HG03342 (cell line): ENCODE measurements around the gene NFATC3.

Experiments
- ATAC-seq: cut with Tn5 transposase; IDR thresholded peaks from one replicate; pipeline ENCODE4 v1.9.1; 2021; ENCODE audit warnings: mild to moderate bottlenecking, moderate library complexity; ENCODE audit not compliant: unreplicated experiment

Gene NFATC3

DNA sequence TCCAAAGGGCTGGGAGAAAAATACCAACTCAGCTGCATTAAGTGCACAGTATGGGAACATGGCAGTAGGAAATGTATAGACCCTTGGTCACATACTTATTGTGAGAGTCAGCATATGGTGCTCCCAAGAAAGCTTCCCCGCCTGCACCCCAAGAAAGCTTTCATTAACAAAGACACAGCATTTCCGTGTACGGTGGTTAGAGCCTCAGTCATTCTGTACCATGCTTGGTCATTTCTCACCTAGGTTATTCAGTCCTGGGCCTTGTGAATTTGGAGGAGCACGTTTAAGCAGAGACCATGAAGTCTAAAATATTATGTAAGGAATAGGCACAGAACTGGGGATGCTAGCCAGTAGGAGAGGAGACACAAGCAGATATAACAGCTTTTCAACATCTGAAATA, 94.7 kb downstream of the NFATC3 start:
- no peak for ATAC-seq

DNA sequence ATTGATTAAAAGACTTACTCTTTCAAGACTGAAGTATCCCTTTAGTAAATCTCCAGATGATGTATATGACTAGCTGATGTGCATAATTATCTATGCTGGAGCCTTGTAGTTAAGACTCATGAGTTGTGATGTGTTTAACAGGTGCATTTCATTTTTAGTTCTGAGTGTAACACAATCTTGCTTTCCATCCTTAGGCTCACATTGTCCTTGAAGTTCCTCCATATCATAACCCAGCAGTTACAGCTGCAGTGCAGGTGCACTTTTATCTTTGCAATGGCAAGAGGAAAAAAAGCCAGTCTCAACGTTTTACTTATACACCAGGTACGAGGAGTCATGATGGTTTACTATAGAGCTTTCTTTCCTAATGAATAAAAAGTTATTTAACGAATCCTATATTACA, 97.9 kb downstream of the NFATC3 start:
- ATAC-seq, result no peak

DNA sequence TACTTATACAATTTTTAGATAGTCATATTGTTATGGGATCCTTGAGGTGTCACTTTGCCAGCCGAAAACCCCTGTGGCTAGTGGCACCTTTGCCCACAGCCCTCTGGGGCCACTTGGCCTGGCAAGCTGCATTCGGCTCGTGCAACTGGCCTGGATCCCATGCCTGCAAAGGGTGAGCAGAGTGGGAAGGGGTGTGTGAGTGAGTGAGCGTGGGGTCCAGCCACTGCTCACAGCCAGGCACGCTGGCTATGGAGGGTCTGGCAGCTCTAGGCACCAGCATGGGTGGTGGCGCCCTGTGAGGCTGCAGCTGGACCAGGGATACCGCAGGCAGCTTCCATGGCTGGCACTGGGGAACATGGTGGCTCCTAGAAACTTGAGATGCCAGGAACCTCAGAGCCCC, 101.7 kb downstream of the NFATC3 start:
- ATAC-seq, result no peak

DNA sequence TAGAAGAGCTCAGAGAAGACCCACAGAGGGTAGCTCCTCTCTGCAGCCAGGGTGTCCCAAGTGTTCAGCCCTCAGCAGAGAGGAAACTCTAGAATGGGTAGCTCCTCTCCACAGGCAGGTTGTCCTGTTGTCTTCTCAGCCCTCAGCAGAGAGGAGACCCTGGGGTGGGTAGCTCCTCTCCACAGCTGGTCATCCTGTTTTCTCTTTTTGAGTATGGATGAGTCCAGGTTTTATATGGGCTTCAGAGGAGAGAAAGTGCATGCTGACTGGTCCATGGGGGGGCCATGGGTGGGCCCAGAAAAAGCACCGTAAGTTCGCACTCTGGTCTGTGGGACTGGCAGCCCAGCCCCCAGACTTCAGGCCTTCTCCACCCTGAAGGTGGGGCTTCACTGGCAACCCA, 102.3 kb downstream of the NFATC3 start:
- no peak for ATAC-seq

DNA sequence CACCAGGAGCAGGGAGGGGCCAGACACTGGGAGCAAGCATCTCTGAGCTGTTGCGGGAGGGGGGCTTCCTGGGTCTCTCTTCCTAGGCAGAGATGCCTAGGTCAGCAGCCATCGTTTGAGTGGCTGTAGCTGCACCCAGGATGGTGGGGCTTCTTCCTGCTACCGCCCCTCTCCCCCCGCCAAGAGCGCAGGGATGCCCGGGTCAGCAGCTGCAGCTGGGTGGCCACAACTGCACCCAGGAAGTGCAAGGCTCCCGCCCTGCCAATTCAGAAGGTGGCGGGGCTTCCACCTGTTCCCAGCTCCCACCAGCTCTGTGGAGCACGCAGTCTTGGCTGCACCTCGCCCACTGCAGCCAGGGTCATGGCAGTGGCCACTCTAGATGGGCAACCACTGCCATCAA, 103.0 kb downstream of the NFATC3 start:
- ATAC-seq, result no peak

DNA sequence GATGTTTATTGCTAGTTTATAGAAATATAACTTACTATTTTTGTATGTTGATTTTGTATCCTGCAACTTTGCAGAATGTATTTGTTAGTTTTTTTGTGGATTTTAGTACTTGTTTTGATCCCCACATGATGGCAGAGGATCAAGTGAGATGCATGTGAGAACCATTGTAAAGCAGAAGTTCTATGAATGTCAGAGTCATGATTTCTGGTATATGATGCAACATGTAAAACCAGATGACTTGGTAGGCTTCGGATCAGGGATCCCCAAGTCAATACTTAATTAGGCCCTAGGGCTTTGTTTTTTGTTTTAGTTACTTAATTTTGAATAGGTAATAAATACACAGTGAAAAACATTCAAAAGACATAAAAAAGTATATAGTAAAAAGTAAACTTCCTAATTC, 104.9 kb downstream of the NFATC3 start:
- ATAC-seq, result no peak

DNA sequence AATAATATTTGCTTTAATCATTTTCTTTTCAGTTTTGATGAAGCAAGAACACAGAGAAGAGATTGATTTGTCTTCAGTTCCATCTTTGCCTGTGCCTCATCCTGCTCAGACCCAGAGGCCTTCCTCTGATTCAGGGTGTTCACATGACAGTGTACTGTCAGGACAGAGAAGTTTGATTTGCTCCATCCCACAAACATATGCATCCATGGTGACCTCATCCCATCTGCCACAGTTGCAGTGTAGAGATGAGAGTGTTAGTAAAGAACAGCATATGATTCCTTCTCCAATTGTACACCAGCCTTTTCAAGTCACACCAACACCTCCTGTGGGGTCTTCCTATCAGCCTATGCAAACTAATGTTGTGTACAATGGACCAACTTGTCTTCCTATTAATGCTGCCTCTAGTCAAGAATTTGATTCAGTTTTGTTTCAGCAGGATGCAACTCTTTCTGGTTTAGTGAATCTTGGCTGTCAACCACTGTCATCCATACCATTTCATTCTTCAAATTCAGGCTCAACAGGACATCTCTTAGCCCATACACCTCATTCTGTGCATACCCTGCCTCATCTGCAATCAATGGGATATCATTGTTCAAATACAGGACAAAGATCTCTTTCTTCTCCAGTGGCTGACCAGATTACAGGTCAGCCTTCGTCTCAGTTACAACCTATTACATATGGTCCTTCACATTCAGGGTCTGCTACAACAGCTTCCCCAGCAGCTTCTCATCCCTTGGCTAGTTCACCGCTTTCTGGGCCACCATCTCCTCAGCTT, 105.8 kb downstream of the NFATC3 start:
- ATAC-seq, result no peak

DNA sequence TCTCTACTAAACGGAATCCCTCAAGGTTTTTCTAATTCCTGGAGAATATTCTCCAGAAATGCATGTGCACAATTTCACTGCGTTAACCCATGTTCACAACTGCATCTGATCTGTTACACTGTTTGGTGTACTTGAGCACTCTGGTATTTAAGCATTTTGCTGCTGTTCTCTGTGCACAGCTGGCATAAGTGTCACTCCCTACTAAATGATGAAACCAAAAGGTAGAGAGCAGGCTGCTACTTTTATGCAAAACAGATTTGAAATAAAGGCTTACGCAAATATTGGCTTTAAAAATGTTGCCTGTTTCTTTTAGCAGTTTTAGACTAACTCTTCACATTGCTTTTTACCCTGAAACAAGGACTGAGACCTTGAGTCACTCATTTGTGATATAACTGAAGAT, 109.1 kb downstream of the NFATC3 start:
- no peak for ATAC-seq

DNA sequence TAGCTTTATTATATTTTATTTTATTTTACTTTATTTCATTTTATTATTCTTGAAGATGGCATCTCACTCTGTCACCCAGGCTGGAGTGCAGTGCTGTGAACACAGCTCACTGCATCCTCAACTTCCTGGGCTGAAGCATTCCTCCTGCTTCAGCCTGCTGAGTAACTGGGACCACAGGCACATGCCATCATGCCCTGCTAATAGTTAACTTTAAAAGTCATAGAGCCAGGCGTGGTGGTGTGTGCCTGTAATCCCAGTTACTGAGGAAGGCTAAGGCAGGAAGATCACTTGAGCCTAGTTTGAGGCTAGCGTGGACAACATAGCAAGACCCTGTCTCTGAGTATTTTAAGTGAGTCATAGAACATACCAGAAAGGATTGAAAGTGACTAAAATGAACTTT, 112.1 kb downstream of the NFATC3 start:
- ATAC-seq, result no peak

DNA sequence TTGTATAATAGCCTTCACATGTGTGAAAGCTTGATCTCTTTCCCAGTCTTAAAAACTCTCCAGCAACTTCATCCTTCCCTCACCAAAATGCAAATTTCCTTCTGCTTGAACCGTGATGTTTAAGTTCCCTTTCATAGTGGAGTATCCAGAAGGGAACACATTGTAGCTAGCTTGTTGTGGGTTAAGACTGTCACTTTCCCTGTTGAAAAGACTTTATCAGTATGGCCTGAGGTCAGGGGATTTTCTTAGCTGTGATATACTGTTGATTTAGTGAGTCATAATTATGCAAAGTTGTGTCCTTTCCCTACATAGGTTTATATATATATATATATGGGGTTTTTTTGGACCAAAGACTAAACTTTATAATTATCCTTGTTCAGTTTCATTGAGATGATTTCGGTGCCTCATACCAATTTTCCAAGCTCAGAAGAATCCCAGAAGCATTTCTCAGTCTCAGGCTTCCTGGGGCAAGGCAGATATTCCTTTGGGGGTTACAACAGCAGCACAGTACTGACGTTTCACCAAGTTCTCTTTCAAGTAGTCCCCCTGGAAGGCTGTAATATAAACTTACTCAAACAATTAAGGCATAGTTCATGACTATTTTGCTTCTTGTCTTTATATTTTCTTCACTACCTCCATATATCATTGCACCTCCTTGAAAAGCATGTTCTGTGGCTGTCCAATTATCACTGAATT, 115.1 kb downstream of the NFATC3 start:
- ATAC-seq, result no peak

DNA sequence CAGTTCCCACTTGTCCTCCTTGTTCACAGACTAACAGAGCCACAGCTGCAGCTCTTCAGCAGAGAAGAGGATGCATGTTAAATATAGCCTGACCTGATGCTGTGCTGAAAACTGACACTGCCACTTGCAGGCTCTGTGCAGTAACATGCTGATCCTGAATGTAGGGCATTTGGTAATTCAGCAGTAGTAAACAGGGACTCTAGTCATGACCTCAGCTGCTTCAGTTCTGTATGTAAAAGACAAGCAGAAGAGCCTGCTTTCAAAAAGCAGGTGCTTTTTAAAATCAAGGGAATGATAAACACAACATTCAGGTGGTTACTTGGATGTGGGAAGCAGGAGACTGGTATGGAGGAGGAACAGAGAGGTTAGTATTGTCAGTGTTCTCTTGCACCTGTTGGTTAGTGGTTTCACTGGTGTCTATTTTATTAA, 116.9 kb downstream of the NFATC3 start:
- ATAC-seq, result no peak

DNA sequence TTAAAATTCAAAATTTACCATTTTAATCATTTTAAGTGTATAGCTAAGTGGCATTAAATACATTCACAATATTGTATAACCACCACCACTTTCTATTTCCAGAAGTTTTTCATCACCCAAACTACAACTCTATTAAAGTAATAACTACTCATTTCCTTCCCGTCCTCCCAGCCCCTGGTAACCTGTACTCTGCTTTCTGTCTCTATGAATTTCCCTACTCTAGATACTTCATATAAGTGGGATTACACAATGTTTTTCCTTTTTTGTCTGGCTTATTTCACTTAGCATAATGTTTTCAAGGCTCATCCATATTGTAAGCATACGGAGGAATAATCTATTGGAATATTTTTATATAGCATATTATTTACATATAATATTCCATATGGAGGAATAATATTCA, 121.1 kb downstream of the NFATC3 start:
- no peak for ATAC-seq

DNA sequence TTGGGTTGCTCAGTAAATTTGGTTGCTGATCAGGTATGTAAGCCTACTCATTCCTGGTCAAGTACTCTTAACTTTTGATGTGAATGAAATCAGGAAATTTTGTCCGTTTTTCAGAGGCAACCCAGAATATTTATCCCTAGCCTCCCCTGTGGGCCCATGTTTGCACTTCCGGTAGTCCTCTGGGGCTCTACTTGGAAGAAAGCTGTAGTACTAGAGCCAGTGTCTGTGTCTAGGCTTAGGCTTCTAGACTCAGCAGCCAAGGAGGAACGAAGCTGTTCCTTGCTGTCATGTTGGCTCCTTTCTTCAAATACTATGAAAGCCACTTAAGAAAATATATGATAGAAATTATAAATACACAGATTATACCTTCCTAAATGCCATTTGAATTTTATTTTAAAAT, 129.6 kb downstream of the NFATC3 start:
- no peak for ATAC-seq

DNA sequence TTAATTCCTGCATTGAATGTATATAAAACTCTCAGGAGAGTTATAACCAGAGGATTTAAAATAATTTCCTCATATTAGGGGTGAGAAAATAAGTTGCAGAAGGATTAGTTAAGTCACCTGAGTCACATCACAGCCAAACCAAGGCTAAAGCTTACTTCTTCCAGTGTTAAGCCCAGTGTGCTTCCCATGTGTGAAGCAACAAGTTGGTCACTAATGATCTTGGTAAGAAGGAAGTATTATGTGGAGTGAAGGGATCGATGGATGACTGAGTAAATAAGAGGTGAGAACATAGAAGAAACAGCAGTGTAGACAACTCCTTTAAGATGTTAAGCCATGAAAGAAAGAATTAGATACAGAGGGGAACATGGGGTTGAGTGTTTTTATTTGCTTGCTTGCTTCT, 130.1 kb downstream of the NFATC3 start:
- no peak for ATAC-seq

DNA sequence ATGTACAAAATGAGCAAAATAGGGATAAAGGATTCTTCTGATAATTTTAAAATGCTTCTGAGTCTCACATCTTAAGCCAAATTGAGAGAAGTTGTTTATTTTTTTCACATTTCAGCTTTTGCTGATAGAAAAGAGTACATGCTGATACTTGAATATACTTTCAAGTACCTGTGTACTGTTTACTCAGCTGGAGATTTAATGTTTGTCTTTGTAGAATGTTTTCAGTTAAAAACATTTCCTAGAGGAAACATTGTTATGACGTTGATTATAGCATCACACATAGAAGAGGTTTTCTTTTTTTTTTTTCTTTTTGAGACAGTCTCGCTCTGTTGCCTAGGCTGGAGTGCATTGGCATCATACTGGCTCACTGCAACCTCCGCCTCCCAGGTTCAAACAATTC, 131.1 kb downstream of the NFATC3 start:
- ATAC-seq, result no peak

DNA sequence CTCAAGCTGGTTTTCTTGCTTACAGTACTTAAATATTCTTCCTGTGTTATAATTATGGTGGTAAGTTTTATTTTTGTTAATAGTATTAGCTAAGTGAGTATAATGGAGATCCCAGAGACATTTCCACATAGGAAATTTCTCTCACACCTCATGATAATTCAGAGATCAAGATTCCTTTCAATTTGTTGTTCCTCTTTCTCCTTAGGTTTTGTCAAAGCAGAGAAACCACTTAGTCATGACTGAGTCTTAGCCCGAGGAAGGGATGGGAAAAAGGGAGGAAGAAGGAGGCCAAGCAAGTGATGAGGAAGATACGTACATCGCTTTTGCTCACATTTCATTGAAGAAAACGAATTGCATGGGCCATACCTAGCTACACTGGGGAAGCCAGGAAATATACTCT, 132.3 kb downstream of the NFATC3 start:
- ATAC-seq, result no peak

DNA sequence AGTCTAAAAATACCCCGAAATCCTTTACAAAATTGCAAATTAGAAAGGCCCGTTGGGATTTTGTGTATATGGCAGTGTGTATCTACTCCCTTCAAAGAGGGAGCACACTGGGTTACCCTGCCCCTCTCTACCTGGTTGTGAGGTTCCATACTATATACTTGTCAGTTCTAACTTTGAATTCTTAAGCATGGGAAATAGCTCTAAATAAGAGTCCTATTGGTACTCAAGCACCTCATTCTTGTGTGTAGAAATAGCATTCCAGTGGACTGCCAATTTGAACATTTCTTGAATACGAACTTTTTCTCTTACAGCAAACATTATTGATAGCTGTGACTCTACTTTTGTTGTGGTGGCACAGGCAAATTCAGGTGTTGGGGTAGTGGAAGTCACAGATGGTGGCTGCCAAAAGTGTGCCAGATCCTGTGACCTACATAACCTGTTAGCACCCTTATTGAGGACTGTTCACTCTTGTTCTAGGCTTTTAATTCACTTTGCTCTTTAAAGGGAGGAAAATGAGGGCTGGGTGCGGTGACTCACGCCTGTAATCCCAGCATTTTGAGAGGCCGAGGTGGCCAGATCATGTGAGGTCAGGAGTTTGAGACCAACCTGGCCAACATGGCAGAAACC, 134.7 kb downstream of the NFATC3 start:
- ATAC-seq, result no peak

DNA sequence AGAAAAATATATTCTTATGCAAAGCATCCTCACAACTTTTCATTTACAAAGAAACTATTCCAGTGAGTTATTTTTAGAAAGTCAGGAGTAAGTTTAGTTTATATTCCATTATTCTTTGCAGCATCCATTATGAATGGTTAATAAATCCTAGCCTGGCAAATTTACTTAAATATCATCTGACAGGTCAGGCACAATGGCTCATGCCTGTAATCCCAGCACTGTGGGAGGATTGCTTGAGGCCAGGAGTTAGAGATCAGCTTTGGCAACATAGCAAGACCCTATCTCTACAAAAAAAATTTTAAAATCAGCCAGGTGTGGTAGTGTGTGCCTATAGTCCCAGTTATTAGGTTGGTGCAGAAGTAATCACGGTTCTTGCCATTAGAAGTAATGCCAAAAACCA, 137.9 kb downstream of the NFATC3 start:
- ATAC-seq, result no peak

DNA sequence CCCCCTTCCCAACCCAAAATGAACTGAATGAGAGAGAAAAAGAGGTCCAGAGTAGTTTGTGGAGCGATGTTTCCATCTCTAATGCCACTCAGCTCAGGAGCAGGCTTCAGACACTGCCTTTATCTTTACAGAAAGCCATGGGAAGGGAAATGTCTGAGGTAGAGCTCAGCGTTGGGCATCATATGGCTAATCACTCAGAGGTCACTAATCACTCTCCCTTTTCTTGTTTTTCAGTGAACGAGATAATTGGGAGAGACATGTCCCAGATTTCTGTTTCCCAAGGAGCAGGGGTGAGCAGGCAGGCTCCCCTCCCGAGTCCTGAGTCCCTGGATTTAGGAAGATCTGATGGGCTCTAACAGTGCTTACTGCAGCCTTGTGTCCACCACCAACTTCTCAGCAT, 140.9 kb downstream of the NFATC3 start:
- ATAC-seq, result no peak

DNA sequence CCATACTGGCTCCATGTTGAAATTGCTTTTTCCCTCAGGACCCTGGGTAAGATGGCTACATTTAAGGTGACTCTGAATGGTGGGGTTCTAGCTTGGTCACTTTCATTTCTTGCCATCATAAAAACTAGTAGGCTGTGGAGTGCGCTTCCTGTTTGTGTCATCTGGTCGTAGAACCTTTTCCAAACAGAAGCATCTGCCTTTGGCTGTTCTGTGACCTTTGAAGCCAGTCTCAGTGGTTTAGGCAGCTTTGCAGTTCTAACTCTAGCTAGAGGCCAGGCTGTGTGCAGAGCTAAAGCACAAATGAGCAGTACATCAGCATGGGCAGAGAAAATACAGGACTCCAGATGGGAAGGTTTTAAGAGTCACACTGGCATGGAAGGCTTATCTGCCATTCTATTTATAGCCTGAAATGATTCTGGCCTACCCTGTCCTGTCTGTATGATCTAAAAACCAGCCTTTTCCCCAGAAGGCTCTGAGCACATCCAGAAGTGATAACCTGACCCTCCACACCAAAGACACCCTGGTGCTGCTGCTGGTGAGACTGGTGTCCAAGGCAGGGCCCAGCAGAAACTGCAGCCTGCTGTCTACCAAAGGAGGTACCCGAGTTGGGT, 142.1 kb downstream of the NFATC3 start:
- ATAC-seq, result no peak

DNA sequence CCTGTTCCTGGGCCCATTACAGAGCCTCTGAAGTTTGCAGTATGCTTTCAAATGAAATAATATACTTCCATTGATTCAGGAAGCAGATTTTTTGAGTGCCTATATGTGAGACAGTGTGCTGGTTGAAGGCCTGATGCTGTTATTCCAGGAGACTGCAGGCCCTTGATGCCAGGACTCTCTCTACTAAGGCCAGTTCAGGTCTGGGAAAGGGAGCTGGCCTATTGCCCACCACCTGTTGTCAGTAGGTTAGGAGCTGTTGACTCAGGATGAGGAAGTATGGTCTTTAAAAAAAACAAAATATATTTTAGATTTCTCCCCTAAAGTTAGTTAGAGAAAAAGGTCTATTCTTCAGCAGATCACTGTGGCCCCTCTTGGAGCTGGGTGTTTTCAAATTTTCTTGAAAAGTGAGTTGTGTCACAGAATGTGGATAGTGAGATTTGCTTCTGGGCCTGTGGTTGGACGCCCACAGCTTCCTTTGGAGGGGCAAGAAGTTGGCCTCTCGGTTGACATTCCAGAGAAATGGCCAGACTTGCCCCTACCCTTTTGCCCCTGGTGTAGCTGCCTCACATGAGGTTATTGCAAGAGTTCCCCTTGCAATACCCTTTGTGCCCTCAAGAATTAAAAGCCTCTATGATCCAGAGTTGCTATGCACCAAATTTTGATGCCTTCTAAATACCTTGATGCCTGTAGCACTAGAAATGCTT, 142.8 kb downstream of the NFATC3 start:
- no peak for ATAC-seq
